ENCODE data around the gene PARD6B.
"Not testable (repeated sequence)": the region's sequence is repeated elsewhere in the genome, so short reads cannot be mapped to it uniquely, and the experiment has no call there.

The PARD6B gene

GRCh38 chr20:50708845-50709635 lies 22.3 kb upstream of the PARD6B start:
- TF ChIP-seq, protein P1, sequence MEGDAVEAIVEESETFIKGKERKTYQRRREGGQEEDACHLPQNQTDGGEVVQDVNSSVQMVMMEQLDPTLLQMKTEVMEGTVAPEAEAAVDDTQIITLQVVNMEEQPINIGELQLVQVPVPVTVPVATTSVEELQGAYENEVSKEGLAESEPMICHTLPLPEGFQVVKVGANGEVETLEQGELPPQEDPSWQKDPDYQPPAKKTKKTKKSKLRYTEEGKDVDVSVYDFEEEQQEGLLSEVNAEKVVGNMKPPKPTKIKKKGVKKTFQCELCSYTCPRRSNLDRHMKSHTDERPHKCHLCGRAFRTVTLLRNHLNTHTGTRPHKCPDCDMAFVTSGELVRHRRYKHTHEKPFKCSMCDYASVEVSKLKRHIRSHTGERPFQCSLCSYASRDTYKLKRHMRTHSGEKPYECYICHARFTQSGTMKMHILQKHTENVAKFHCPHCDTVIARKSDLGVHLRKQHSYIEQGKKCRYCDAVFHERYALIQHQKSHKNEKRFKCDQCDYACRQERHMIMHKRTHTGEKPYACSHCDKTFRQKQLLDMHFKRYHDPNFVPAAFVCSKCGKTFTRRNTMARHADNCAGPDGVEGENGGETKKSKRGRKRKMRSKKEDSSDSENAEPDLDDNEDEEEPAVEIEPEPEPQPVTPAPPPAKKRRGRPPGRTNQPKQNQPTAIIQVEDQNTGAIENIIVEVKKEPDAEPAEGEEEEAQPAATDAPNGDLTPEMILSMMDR (IDR thresholded peaks at IDR 0.05; ENCODE audit: insufficient read depth, missing control alignments): no peak
- FAIRE-seq (no peak), DNase-seq (ENCODE audit: insufficient read length, low spot score) (no peak)

- TF ChIP-seq, protein P1 (IDR thresholded peaks at IDR 0.05; ENCODE audit: insufficient read depth, missing control alignments): no peak
- no peak for FAIRE-seq
These were observed 21.8 kb upstream of the PARD6B start for GRCh38 chr20:50709636-50709973.

DNA sequence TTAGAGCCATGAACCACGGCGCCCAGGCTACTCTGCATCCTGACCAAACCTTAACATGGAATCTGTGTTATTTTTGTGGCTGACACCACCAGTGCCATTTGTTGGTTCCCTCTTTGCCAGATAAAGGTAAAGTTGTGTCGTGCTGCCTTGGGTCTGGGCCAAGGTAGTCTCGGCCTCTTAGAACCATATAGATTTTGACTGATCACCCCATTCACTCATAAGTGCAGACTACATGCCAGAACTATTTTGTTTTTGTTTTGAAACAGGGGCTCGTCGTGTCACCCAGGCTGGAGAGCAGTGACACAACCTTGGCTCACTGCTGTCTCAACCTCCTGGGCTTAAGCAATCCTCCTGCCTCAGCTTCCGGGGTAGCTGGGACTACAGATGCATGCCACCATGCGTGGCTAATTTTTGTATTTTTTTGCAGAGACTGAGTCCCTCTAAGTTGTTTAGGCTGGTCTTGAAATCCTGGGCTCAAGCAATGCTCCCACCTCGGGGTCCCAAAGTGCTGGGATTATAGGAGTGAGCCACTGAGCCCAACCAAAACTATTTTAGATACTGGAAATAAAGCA lies 20.8 kb upstream of the PARD6B start:
- TF ChIP-seq, protein P1 (IDR thresholded peaks at IDR 0.05; ENCODE audit: insufficient read depth, missing control alignments): no peak
- no peak for DNase-seq (ENCODE audit: insufficient read length, low spot score)
- no peak for FAIRE-seq

More at GRCh38 chr20:50709636-50709973, 21.8 kb upstream of the PARD6B start:
- DNase-seq (ENCODE audit: insufficient read length, low spot score): no peak

DNA sequence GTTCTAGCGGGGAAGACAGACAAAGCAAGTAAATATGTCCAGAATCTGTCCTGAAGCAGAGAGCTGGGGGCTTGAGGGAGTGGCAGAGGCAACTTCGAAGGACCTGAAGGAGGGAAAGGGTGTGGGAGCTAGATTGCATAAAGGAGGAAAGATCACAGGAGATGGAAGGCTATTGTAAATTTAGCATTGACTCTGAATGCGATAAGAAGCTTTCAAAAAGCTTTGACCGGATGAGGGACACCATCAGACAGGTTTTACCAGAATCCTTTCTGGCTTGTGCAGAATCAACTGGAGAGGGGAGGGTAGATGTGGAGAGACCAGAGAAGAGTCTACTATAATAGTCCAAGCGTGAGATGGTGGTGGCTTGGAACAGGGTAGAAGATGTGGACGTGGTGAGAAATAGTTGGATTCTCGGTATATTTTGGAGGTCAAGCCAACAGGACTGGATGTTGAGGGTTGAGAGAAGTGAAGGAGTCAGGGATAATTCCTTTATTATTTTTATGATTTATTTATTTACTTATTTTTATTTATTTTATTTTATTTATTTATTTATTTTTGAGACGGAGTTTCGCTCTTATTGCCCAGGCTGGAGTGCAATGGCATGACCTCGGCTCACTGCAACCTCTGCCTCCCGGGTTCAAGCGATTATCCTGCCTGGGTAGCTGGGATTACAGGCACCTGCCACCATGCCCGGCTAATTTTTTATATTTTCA lies 20.1 kb upstream of the PARD6B start:
- TF ChIP-seq, protein P1 (IDR thresholded peaks at IDR 0.05; ENCODE audit: insufficient read depth, missing control alignments): no peak
- DNase-seq (ENCODE audit: insufficient read length, low spot score) (no peak), FAIRE-seq (no peak)

DNA sequence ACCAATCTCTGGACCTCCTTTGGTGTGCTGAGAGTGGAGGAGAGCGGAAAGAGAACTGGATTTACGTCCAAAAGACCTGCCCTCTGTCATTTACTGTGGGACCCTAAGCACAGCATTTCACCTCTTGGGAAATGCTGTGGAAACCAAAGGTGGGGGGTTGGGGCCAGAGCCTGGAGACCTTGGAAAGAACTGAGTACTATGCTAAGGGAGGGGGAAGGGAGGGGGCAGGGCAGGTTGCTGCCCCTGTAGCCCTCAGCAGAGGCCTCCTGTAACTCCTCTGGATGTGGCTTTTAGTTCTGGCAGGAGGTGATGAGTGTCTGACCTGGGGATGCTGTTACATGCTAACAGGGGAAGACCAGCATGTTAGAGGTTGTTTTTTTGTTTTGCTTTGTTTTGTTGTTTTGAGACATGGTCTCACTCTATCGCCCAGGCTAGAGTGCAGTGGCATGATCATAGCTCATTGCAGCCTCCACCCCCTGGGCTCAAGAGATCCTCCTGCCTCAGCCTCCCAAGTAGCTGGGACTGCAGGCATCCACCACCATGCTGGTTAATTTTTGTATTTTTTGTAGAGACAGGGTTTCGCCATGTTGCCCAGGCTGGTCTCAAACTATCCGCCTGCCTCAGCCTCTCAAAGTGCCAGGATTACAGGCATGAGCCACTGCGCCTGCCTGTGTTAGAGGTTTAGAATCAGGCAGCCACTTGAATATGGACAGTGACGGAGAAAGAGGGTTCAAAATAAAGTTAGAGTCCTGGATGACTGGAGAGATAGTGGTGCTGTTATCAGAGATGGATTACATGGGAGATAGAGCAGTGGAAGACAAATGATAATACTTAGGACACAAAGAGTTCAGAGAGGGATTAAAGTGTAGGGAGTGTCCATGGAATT lies 18.4 kb upstream of the PARD6B start:
- DNase-seq (ENCODE audit: insufficient read length, low spot score) (no peak), FAIRE-seq (no peak)
- TF ChIP-seq, protein P1 (IDR thresholded peaks at IDR 0.05; ENCODE audit: insufficient read depth, missing control alignments): no peak

DNA sequence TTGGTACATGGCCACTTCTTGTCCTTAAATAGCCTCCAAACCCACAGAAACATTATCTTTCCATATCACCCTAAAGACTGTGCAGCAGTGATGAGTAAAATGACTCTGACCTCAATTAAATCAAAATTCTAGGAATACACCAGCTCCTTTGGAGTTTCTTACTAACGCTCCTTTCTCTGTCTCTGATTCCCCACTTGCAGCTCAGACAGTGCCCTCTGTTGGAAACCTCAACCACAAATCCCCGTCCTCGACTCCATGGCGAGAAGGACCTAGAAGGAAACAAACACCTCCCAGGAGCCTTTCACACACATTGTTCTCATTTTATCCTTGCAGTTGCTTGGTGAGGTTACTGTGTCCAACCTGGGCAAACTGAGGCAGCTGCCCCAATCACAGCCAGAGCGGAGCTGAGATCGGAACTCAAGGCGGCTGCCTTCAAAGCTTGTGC lies 17.7 kb upstream of the PARD6B start:
- TF ChIP-seq, protein P1 (IDR thresholded peaks at IDR 0.05; ENCODE audit: insufficient read depth, missing control alignments): peak; percentile 32
- no peak for FAIRE-seq
- DNase-seq (ENCODE audit: insufficient read length, low spot score): no peak

GRCh38 chr20:50714426-50714825 lies 17.0 kb upstream of the PARD6B start:
- DNase-seq (ENCODE audit: insufficient read length, low spot score); FAIRE-seq: not testable (repeated sequence)
